ENCODE measurements around the gene CDHR5. TPM values are rescaled to one million over a fixed set of nuclear protein-coding genes. Genes with fewer than 3 reads are reported as not detected.

CDHR5 gene
- total and polyA plus RNA-seq, 2 experiments from 2014 or later: 114 to 166 TPM

DNA sequence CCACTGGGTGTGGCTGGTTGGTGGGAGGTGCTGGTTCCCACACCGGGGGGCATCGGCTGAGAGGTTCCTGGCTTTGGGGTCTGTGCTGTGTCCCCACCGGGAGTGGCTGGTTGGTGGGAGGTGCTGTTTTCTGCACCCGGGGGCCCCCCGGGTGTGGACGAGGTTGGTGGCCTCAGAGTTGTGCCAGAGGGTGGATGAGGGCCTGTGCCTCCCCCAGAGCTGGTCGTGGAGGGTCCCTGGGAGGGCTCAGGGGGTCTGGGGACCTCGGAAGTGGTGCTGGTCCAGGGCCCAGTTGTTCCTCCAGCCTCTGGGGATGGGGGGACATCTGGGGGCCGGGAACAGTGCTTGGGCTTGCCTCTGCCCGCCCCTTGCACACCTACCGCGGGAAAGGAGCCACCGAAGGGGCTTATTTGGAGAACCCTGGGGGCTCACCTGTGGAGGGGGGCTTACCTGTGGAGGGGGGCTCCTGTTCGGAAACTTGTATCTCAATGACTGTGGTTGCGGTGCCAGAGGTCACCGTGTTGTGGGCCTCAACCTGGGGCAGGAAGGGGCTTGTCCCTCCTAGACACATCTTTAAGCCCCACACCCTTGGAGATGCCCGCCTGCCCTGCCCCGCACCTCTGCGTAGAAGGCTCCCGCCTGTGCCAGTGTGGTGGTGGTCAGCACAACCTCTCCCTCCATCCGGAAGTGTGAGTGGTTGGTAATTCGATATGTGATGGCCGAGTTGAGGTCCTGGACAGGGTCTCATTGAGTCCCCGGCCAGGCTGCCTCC lies 5.7 kb downstream of the CDHR5 start:
- DNase-seq (ENCODE audit: low spot score): no peak
- no peaks in the 10 kb centered on the region for H3K27me3 ChIP-seq
- H3K27ac ChIP-seq: no peak overlapping the region

GRCh38 chr11:617912-618682 lies 6.7 kb downstream of the CDHR5 start:
- WGBS (ENCODE audit: low lambda C conversion rate, missing lambda C conversion rate): 92% methylated on average over 24 of the region's 25 CpGs
- Histone ChIP-seq H3K36me3 (replicated peaks; ENCODE audit: insufficient read depth, low read depth) (no peaks in the 10 kb centered on the region), H2AFZ (no peak overlapping the region), H3K27ac (no peak overlapping the region), H3K4me1 (ENCODE audit: insufficient read depth) (peaks cover 14% of the 10 kb centered on the region), H4K20me1 (ENCODE audit: insufficient read depth, poor library complexity, severe bottlenecking) (peaks cover 15% of the 10 kb centered on the region), H3K4me2 (no peak overlapping the region), H3K9me3 (ENCODE audit: low read depth) (no peaks in the 10 kb centered on the region), H3K9me2 (replicated peaks; ENCODE audit: insufficient read depth) (no peaks in the 10 kb centered on the region), H3K79me2 (no peaks in the 10 kb centered on the region), H3K27me3 (no peaks in the 10 kb centered on the region), H3K4me3 (no peak overlapping the region)
- no peak for DNase-seq (ENCODE audit: low spot score)
- no peak for TF ChIP-seq EZH2phosphoT487 (IDR thresholded peaks at IDR 0.05; ENCODE audit: low read depth, severe bottlenecking, unreplicated experiment)
- TF ChIP-seq, protein P1, sequence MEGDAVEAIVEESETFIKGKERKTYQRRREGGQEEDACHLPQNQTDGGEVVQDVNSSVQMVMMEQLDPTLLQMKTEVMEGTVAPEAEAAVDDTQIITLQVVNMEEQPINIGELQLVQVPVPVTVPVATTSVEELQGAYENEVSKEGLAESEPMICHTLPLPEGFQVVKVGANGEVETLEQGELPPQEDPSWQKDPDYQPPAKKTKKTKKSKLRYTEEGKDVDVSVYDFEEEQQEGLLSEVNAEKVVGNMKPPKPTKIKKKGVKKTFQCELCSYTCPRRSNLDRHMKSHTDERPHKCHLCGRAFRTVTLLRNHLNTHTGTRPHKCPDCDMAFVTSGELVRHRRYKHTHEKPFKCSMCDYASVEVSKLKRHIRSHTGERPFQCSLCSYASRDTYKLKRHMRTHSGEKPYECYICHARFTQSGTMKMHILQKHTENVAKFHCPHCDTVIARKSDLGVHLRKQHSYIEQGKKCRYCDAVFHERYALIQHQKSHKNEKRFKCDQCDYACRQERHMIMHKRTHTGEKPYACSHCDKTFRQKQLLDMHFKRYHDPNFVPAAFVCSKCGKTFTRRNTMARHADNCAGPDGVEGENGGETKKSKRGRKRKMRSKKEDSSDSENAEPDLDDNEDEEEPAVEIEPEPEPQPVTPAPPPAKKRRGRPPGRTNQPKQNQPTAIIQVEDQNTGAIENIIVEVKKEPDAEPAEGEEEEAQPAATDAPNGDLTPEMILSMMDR (IDR thresholded peaks at IDR 0.05; ENCODE audit: poor library complexity): no peak
- no peak for TF ChIP-seq EZH2 (IDR thresholded peaks at IDR 0.05; ENCODE audit: borderline replicate concordance)

More for the DNA sequence above, 5.7 kb downstream of the CDHR5 start:
- H4K20me1 ChIP-seq (ENCODE audit: insufficient read depth, poor library complexity, severe bottlenecking): peaks cover 9% of the 10 kb centered on the region
- H3K4me1 ChIP-seq (ENCODE audit: insufficient read depth): peaks cover 10% of the 10 kb centered on the region
- H3K9me2 ChIP-seq (replicated peaks; ENCODE audit: insufficient read depth): no peaks in the 10 kb centered on the region
- no peaks in the 10 kb centered on the region for H3K36me3 ChIP-seq (replicated peaks; ENCODE audit: insufficient read depth, low read depth)
- 92% methylated on average over 21 of the region's 24 CpGs for WGBS (ENCODE audit: low lambda C conversion rate, missing lambda C conversion rate)
- no peak overlapping the region for H3K4me2 ChIP-seq
- TF ChIP-seq EZH2phosphoT487 (IDR thresholded peaks at IDR 0.05; ENCODE audit: low read depth, severe bottlenecking, unreplicated experiment) (no peak), EZH2 (IDR thresholded peaks at IDR 0.05; ENCODE audit: borderline replicate concordance) (no peak)
- TF ChIP-seq, protein P1 (IDR thresholded peaks at IDR 0.05; ENCODE audit: poor library complexity): no peak
- no peak overlapping the region for H3K4me3 ChIP-seq
- H3K9me3 ChIP-seq (ENCODE audit: low read depth): no peaks in the 10 kb centered on the region
- H2AFZ ChIP-seq: no peak overlapping the region
- H3K79me2 ChIP-seq: no peaks in the 10 kb centered on the region

DNA sequence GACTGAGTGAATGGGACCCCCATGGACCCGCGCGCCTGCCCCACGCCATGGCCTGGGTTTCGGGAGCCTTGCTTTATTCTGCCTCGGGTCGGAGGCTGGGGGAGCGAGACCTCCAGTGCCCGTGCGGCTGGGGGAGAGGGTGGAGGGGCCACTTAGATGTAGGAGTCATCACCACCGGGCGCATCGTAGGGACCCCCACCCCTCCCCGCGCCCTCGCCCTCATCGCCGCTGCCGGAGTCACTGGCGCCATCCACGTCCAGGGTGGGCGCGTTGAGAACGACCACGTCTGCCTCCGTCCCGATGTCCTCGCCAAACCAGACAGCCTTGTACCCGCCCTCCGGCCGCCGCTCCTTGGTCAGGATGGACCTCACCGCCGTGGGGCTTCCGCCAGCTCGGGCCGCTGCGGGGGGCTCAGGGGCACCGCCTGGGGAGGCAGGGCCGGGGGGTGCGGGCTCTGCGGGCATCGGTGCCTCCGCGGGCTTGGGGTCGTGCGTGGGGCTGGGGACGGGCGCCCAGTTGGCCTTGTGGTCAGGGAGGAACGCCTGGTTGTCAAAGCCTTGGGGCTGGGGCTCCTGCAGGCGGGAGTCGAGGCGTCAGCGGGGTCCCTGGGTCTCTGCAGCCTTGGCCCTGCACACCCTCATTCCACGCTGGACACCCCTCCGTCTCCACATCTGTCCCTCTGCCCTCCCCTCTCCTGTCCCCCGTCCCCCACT lies 7.4 kb downstream of the CDHR5 start:
- no peak overlapping the region for H2AFZ ChIP-seq
- peaks cover 23% of the 10 kb centered on the region for H4K20me1 ChIP-seq (ENCODE audit: insufficient read depth, poor library complexity, severe bottlenecking)
- H3K4me3 ChIP-seq: no peak overlapping the region
- no peaks in the 10 kb centered on the region for H3K27me3 ChIP-seq
- no peaks in the 10 kb centered on the region for H3K9me3 ChIP-seq (ENCODE audit: low read depth)
- TF ChIP-seq EZH2phosphoT487 (IDR thresholded peaks at IDR 0.05; ENCODE audit: low read depth, severe bottlenecking, unreplicated experiment): no peak
- no peak overlapping the region for H3K27ac ChIP-seq
- no peaks in the 10 kb centered on the region for H3K36me3 ChIP-seq (replicated peaks; ENCODE audit: insufficient read depth, low read depth)
- H3K79me2 ChIP-seq: no peaks in the 10 kb centered on the region
- no peaks in the 10 kb centered on the region for H3K9me2 ChIP-seq (replicated peaks; ENCODE audit: insufficient read depth)
- WGBS (ENCODE audit: low lambda C conversion rate, missing lambda C conversion rate): 92% methylated on average over 25 of the region's 57 CpGs
- no peak for DNase-seq (ENCODE audit: low spot score)
- peaks cover 14% of the 10 kb centered on the region for H3K4me1 ChIP-seq (ENCODE audit: insufficient read depth)
- H3K4me2 ChIP-seq: no peak overlapping the region
